HG02642 (cell line): ENCODE measurements around the gene MPV17.
"Not testable (repeated sequence)": the region's sequence is repeated elsewhere in the genome, so short reads cannot be mapped to it uniquely, and the experiment has no call there.

Experiments used
- ATAC-seq: cut with Tn5 transposase; IDR thresholded peaks from one replicate; pipeline ENCODE4 v1.9.1; 2021; ENCODE audit warnings: mild to moderate bottlenecking; ENCODE audit not compliant: unreplicated experiment, poor library complexity

Gene MPV17

DNA sequence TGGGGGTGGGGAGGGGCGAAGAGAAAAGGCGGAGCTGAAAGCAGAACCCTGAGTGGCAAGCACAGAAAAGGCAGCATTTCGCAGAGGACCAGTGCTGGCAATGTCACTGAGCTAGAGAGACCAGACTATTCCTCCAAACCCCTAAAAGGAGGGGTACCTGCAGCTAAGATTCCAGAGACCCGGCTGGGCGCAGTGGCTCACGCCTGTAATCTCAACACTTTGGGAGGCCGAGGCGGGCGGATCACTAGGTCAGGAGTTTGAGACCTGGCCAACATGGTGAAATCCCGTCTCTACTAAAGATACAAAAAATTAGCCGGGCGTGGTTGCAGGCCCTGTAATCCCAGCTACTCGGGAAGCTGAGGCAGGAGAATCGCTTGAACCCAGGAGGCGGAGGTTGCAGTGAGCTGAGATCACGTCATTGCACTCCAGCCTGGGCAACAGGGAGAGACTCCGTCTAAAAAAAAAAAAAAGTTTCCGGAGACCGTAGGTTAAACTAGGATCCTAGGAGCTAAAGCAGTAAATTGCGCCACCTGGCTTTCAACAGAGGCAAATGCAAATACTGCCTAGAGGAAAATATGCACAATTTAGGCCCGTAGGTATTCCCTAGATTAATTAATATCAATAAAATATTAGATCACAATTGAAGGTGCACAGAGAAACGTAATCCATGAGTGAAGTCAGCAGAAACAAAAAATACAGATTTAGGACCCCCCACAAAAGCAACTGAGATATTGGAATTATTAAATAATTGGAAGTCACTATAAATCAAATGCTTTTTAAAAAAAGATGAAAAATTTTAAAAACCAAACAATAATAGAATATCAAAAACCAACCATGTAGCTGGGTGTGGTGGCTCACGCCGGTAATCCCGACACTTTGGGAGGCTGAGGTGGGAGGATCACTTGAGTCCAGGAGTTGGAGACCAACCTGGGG, 19.5 kb downstream of the MPV17 start:
- no peak for ATAC-seq

DNA sequence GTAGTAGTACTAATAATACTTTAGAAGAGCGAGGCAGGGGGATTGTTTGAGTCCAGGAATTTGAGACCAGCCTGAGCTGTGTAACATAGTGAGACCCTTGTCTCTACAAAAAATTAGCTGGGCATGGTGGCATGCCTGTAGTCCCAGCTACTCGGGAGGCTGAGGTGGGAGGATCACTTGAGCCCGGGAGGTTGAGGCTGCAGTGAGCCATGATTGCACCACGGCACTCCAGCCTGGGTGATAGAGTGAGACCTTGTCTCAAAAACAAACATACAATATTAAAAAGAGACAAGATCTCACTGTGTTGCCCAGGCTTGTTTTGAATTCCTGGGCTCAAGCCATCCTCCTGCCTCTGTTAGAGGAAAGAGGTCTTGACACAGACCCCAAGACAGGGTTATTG, 22.3 kb downstream of the MPV17 start:
- not testable (repeated sequence) for ATAC-seq

DNA sequence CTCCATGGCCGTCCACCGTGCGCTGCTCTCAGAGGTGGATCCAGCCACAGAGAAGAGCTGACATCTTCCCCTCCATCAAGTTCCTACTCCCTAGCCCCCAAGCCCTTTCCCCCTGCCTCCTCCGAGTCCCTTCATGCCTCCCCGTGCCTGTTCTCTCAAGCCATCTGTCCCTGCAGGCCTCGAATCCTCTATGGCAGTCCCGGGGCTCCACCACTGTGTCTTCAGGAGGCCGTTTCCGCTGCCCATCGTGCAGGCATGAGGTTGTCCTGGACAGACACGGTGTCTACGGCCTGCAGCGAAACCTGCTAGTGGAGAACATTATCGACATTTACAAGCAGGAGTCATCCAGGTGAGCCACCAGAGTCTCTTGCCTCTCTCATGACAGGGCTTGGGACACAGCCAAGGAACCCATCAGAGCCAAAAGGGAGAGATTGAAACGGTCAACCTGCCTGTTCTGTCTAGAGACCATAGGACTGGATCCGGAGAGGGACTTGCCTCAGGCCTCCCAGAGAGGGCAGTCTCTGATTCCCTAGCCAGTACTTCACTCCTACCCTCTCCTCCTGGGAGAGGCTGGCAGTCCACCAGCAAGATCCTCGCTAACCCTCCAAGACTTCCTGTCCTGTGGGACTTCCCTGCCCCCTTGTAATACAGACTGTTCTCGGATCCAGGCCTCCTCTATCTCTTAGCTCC, 24.4 kb downstream of the MPV17 start:
- no peak for ATAC-seq

DNA sequence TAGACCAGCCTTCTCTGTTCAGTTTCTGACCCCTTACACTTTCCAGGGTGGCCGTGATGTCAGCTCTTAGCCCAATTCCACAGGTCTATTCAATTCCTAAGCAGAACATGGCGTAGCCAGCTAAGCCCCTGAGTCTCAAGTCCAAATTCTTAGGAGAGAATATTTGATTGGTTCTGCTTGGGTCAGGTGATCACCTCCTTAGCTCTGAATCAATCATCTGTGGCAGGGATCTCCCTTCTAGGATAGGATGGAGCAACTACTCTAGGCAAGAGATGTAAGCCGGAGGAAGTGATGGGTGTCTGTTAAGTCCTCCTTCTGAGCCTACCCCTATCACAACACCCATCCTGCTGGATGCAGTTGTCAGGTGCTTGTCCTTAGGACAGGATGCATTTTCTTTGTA, 25.7 kb downstream of the MPV17 start:
- ATAC-seq = no peak

DNA sequence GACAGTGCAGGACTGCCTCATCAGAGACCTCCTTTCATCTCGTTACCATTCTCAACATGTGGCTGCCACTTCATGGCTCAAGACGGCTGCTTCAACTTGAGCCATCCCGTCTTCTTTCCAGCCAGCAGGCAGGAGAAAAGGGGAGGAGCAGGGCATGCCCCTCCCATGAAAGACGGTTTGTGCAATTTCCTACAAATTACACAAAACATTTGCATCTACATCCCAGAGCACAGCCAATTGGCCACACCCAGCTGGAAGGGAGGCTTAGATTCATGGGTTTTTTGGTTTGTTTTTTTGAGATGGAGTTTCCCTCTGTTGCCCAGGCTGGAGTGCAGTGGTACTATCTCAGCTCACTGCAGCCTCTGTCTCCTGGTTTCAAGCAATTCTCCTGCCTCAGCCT, 26.4 kb downstream of the MPV17 start:
- no peak for ATAC-seq

DNA sequence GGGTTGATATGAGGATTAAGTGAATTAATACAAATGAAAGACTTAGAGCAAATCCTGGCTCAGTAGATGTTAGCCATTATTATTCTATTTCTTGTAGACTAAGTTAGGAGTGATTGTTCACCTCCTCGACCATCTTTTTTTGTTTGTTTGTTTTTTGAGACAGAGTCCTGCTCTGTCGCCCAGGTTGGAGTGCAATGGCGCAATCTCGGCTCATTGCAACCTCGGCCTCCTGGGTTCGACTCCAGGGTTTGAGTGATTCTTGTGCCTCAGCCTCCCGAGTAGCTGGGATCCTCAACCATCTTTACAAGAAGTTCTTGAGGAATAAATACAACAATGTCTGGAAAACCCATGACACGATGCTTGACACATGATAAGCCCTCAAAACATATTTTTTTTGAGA, 28.0 kb downstream of the MPV17 start:
- ATAC-seq = no peak

DNA sequence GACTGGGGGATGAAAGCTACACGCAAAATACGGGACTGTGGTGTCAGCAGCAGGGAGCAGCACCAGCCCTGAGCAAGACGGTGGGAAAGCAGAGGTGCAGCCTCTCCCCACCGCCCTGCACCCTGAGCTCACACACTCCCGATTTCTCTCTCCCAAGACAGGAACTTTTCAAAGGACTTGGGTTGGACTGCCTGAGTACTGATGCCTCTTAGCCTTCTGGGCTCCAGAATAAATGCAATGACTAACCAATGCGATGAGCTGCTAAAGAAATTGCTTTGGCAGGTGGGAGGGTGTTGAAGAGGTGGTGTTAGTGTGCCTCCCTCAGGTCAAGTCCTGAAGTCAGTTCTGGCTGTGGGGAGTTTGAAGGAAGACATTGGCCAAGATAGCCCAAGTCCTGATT, 31.0 kb downstream of the MPV17 start:
- ATAC-seq = no peak

DNA sequence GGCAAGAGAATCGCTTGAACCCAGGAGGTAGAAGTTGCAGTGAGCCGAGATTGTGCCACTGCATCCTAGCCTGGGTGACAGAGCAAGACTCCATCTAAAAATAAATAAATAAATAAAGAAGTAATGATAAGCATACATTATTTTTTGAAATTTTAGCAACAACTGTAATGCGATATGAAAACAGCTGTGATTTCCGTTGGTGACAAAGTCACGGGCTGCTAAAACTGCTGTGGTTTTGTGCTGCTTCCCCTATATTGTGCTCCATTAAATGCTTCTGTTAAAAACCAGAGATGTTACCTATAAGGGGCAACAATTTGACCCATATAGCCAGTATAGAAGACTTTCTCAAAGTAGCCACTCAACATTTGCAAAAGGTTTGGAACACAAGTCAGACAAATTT, 32.3 kb downstream of the MPV17 start:
- no peak for ATAC-seq

DNA sequence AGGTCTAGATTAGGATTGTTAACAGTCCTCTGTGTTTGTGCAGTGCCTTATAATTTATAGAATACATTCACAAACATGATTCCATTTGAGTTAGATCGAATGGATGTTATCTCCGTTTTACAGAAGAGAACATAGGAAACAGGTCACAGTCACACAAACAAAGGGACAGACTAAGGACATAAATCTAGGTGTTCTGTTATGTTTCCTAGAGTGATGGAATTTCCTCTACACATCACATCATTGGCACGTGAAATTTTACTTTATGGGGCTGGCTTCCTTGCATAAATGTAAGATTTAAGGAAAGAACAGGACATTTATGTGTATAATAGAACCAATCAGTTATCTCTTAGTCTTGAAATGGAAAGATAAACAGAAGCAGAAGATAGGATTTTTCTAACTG, 34.3 kb downstream of the MPV17 start:
- no peak for ATAC-seq

DNA sequence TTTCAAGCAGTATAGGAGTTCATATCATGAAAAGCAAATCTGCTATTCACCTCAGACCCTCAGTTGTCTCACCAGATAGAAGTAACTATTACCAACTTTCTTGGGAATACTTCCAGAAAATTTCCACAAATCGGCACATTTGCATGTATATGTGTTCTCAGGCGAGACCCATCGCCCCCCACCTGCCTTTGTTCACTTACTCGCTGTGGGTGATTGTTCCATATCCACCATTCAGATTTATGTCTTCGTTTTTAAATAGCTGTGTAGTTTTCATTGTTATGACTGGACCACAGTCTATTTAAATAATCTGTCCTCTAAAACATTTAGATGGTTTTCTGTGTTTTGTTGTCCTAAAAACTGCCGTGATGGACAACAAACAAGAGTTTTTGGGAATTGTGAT, 37.4 kb downstream of the MPV17 start:
- ATAC-seq = no peak

DNA sequence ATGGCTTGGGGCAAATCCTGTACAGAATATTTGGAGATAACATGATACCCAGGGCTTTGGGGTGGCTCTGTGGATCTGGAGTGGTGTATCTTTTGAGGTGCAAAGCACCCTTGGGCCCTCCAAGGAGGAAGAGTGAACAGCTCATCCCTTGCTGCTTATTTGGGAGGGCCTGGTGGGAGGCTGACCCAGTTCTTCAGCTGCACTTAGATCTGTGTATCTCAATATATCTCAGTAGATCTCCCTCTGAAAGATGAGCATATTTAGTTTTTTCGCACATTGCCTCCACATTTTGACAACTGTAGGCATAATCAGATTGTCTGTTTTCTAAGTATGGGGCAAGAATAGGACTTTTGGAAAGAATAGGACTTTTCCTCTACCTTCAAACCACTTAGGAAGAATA, 37.9 kb downstream of the MPV17 start:
- no peak for ATAC-seq

DNA sequence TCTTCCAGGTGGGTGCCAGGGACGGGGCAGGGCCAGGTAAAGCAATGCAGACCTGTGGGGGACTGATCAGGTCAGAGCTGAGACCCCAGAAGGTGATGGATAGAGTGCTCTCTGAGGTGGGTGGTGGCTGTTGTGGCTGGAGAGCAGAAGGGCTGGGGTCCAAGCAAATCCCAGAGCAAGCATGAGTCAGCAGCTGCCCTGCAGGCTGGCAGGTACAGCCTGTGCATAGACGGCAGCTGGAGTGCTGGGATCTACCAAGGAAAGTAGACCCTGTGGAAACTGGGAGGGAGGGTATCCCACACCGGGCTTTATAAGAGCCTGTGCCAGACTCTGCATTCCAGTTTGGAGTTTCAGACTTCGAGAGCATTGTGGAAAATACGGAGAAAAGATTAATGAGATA, 40.0 kb downstream of the MPV17 start:
- ATAC-seq = no peak

DNA sequence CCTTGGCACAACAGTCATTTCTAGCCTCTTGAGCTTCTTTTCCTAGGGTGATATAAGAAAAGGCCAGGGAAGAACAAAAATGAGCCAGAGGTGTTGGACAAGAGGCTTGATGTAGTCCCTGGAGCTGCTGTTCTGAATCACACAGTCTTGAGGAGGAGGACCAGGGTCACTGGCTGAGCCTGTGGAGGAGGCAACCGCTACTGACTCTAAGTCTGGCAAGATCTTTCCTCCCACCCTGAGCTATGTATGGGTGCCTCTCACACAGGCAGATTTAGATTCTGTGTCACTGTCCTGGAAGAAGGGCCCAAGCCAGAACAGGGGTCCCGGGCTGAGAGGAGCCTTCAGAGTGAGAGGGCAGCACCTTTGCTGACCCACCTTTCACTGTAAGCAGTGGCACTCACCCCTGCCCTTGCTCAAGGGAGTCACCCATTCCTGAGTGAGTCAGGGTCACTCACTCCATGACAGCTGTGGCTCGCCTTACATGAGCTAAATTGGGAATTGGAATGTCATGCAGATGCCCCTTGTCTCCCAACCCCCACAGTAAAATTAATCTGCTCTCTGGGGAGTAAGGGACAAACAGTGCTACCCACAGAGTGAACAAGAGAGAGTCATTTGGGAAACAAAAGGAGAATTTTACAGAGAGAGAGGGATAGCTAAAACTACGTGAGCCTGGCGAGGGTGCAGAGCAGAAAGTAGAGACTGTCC, 40.9 kb downstream of the MPV17 start, which contains the start of gene TRIM54:
TSS of gene TRIM54 (plus strand) at position 575 of the 705 bp plus-strand sequence. CDS start 303 bp downstream, outside the sequence.
- no peak for ATAC-seq

DNA sequence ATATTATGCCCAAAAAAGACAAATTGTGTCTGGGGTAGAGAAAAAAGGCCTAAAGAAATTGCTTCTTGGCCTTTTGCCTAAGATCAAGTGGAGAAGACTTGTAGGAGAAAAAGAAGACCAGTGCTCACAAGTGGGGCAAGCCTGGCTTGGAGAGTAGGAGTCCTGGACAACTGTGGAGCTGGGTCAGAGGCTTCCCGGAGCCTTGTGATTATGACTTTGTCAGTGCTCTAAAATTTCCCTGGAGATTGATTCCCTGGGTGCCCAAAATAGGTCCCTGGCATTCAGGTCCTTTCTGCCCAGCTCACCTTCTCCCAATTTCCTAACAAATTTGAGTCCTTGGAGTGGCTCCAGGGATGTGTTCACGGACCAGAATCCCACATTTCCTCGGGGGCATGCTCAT, 41.5 kb downstream of the MPV17 start:
- no peak for ATAC-seq

DNA sequence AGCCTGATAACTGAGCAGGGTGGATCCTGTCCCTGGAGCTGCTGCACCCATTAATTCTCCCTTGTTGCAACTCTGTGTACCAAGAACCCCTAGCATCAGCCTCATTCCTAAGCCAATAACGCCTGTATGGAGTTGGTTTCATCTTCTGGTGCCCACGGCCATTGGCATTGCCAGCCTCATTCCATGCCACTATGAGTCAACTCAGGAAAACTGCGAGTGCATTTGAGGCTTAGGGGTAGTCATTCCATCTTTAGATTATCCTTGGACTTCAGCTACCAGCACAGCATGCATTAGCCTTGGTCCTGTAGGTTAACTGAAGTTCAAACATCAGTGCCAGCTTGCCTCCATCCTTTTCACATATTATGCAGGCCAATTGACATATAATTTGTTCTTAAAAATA, 42.1 kb downstream of the MPV17 start:
- no peak for ATAC-seq

DNA sequence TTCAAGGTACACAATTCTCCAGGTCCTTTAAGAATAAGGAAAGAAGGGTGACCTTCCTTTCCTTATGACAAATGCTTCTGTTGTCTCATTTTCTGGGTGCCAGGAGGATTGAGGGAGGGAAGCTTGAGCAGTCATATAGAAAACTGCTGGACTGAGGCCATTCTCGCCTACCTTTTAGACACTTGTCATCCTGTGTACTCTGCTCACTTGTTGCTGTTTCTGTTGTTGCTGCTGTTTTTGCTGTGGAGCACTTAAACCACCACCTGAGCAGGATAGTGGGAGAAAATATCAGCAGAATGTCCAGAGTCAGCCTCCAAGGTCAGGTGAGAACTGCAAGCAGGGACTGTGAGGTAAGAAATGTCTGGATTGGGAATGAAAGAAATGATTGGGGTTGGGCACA, 44.9 kb downstream of the MPV17 start:
- no peak for ATAC-seq

DNA sequence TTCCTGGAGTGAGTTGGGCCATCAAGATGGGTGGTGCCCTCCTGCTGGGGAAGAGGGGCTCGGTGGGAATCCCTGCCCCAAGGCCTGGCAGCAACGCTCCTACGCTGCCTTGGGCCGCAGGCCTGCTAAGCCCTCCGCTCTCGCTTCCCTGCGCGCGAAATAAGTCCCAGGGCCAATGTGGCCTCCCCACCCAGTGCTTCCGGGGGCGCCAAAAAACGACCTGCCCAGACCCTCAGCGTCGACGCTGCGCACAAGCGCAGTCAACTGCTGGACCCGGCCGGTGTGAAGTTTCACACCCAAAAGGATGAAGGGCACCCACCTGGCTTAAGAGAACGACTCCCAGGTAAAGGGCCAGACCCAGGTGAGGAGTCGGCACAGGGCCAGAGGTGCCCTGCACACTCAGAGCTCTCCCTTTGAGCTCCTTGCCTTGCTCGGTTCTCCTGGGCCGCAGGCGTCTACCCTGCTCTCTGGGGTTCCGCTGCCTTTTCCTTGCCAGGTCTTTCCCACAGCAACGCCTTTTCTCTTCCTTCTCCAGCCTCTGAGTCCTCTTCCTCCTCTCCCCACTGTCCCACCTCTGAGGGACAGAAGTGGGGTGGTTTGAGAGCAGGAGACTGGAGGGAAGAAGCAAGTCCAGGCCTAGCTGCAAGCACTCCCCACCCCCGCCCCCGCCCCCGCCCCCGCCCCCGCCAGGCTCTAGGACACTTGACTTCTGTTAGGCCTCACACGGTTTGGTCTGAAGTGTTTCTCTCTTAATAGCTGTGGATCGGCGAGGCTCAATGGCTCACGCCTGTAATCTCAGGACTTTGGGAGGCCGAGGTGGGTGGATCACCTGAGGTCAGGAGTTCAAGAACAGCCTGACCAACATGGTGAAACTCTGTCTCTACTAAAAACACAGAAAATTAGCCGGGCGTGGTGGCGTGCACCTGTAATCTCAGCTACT, 47.4 kb downstream of the MPV17 start, which contains the start of gene DNAJC5G:
TSS of gene DNAJC5G (plus strand) at position 223 of the 940 bp plus-strand sequence. CDS start 1,296 bp downstream, outside the sequence.
- no peak for ATAC-seq

DNA sequence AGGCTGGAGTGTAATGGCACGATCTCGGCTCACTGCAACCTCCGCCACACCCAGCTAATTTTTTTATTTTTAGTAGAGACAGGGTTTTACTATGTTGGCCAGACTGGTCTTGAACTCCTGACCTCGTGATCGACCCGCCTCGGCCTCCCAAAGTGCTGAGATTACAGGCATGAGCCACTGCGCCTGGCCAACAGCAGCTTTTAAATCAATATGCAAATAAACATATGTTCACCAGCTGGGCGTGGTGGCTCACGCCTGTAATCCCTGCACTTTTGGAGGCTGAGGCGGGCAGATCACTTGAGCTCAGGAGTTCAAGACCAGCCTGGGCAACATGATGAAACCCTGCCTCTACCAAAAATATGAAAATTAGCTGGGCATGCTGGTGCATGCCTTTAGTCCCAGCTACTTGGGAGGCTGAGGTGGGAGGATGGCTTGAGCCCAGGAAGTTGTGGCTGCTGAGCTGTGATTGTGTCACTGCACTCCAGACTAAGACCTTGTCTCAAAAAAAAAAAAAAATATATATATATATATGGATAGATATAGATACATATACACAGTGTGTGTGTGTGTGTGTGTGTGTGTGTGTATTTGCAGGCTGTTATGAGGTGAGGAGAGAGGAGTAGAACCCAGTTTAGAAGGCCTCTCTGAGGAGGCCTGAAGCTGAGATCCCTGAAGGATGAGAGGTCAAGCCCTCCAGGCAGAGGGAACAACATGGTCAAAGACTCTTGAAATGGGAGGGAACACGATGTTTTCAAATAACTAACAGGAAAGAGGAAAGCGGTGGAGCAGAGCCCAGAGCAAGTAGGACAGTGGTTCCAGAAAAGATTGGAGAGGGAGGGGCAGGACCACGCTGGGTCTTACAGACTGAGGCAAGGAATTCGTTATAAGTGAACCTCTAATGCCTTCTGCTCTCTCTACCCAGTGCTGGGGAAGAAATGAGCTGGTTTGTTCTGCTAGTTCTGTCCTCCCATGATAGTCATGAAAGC, 50.1 kb downstream of the MPV17 start:
- ATAC-seq = not testable (repeated sequence)
